NCI-H146 (cell line): ENCODE measurements around the gene TDRD1.

ENCODE experiments used
- DNase-seq: peaks from one replicate; lab custom pipeline; 2025; lab: John Stamatoyannopoulos, UW

Gene TDRD1

GRCh38 chr10:114266521-114266920, 87.4 kb downstream of the TDRD1 start:
- no peak for DNase-seq

GRCh38 chr10:114271075-114271778, 92.1 kb downstream of the TDRD1 start:
- DNase-seq: no peak

DNA sequence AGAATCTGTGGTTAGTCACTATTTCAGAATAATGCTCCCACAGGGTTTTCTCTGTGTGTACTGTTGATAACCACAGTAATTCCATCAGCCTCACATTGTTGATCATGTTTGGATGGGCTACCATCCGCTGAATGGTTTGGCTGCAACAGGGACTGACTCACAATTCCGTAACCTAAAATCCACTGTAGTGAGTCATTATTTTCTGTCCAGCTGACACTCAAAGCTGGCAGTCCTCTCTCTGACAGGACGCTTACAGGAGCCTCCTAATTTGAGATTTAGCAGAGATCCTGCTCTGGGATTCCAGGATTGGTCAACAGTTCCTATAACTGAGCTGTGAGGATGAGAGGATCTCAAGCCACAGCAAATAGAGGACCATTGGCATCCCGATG, 92.6 kb downstream of the TDRD1 start:
- no peak for DNase-seq

- no peak for DNase-seq
Measured at GRCh38 chr10:114272696-114273095, 93.5 kb downstream of the TDRD1 start.

- no peak for DNase-seq
Measured at GRCh38 chr10:114273910-114274309, 94.8 kb downstream of the TDRD1 start.

DNA sequence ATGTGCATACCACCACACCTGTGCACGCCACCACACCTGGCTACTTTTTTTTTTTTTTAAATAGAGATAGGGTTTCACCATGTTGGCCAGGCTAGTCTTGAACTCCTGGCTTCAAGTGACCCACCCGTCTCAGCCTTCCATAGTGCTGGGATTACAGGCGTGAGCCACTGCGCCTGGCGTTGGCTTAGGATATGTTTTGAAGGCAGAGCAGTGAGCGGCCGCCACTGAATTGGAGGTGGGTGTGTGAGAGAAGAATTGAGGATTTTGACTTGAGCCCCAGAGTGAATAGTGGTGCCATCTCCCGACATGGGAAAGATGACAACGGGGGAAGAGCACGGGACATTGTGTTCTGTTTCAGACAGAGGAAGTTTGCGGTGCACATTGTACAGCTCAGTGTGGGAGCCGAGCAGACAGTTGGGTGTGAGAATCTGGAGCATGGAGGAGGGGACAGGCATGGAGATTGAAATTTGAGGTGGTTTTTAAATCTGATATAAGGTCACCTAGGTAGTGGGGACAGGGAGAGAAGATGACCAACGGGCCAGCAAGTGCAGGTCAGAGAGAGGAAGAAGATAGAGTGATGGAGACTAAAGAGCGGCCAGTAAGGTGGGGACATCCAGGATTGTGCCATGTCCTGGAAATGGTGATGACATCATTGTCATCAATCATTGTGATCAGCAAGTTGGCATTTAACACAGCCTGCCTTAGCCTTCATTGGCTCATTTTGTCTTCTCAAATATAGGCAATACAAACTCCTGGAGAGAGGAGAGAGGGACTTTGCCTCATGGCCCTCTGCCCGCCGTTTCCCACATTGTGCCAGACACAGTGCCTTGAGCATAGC, 95.7 kb downstream of the TDRD1 start:
- no peak for DNase-seq

- DNase-seq: no peak
Measured at GRCh38 chr10:114276066-114276465, 96.9 kb downstream of the TDRD1 start.

DNA sequence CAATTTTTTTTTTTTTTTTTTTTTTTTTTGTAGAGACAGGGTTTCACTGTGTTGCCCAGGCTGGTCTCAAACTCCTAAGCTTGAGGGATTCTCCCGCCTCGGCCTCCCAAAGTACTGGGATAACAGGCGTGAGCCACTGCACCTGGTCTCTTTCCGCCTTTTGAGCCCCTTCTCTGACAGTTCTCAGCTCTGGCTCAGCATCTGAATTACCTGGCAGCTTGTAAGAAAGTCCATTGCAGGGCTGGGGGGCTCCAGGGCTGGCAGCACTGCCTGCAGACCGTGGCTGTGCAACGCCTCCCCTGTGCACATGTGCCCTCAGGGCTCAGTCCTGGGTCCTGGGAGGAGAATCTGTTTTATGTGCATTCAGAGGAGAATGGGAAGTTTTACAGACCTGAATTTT, 97.5 kb downstream of the TDRD1 start:
- DNase-seq: no peak

- DNase-seq: no peak
Measured at GRCh38 chr10:114278140-114278883, 99.2 kb downstream of the TDRD1 start.

GRCh38 chr10:114278884-114279191, 99.7 kb downstream of the TDRD1 start:
- no peak for DNase-seq

- no peak for DNase-seq
Measured at GRCh38 chr10:114279289-114279688, 100.1 kb downstream of the TDRD1 start.

- no peak for DNase-seq
Measured at GRCh38 chr10:114279901-114280644, 100.9 kb downstream of the TDRD1 start.

DNA sequence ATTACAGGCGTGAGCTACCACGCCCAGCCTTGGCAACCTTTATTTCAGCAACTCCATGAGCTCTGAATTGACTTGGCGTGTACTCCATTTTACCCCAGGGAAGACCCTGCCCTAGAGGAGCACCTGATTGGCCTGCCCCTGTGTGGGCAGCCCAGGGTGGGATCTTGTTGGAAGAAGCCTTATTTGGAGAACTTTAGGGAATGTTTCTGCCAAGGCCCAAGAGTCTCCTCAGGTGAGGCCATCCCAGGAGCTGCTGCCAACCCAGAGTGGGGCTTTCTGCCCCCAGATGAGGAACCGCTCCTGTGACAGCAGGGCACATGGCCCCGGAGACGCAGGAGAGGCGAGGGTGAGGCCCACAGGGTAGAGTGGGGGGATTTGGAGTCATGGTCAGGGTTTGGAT, 101.9 kb downstream of the TDRD1 start:
- no peak for DNase-seq

- peak; percentile 11 for DNase-seq
Measured at GRCh38 chr10:114281461-114281860, 102.3 kb downstream of the TDRD1 start.
